Nephron (organoid): ENCODE measurements around the gene PLCB3.

Source experiments
- H3K27ac Mint-ChIP-seq, 3 experiments: 2 replicates each; pipeline ENCODE4 v1.8.0; 2020; ENCODE audit warnings: mixed read lengths in 3 of 3, mild to moderate bottlenecking in 2 of 3, moderate library complexity in 1 of 3
- H3K27me3 Mint-ChIP-seq: 2 replicates; pipeline ENCODE4 v1.8.0; 2021; ENCODE audit warnings: low read depth, mild to moderate bottlenecking, moderate library complexity, mixed read lengths
- H3K36me3 Mint-ChIP-seq: 2 replicates; pipeline ENCODE4 v1.8.0; 2020; ENCODE audit warnings: low read depth, mixed read lengths
- H3K4me1 Mint-ChIP-seq: 2 replicates; pipeline ENCODE4 v1.8.0; 2020; ENCODE audit warnings: mixed read lengths
- H3K4me3 Mint-ChIP-seq, 3 experiments: 2 replicates each; pipeline ENCODE4 v1.8.0; 2020; ENCODE audit warnings: mild to moderate bottlenecking in 3 of 3, mixed read lengths in 3 of 3, moderate library complexity in 2 of 3
- H3K9me3 Mint-ChIP-seq: 2 replicates; pipeline ENCODE4 v1.8.0; 2020; ENCODE audit warnings: mixed read lengths
- TF ChIP-seq, protein P1 (sequence below), 3 experiments: fragments of 200-600 bp; sonication (generic); IDR thresholded peaks; one replicate each; pipeline ENCODE4 v1.5.0; 2021; ENCODE audit warnings: antibody characterized with exemption in 3 of 3; ENCODE audit not compliant: unreplicated experiment in 3 of 3

The PLCB3 gene

DNA sequence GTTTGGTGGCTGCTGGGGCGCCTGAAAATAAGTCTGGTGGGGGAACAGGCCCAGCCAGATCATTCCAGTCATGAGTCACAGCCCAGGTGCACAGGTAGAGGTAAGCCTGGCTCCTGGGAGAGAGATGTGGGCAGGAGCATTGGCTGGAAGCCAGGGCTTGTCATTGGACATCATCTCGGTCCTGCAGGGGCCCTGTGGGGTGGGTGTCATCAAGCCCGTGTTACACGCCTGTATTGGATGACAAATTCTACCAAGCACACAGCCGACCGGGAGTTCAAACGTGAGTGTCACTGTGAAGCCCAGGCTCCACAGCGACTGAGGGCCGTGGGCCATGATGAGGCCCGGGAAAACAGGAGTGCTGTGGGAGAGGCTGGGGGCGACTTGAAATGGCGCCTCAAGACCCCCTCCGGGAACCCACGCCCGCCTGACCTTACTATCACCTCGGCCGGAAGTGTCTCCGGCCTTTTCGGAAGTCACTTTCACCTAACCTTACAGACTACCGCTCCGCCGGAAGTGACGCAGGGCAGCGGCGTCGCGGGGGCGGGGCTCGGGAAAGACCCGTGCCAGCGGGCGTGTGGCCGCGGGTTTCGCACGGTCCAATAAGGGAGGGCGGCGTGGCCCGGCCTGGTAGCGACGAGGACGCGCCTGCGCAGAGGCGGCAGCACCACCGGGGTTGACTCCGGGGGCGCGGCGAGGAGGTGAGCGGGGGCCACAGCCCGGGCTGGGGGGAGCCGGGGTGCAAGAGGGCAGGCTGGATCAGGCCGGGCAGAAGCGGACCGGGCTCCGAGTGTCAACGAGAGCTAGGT, 10.7 kb upstream of the PLCB3 start, which contains the start of gene FKBP2:
TSS of gene FKBP2 (plus strand) at position 661 of the 806 bp plus-strand sequence. CDS start 1,293 bp downstream, outside the sequence.
- Mint-ChIP-seq H3K27me3 (no peaks in the 10 kb centered on the region), H3K4me3 (peak within 1 kb of the TSS; percentile 90 to 95 (median 92)), H3K9me3 (no peaks in the 10 kb centered on the region), H3K36me3 (peaks cover 14% of the 10 kb centered on the region), H3K4me1 (peaks cover 40% of the 10 kb centered on the region), H3K27ac (peak within 1 kb of the TSS; percentile 98)
- TF ChIP-seq, protein P1, sequence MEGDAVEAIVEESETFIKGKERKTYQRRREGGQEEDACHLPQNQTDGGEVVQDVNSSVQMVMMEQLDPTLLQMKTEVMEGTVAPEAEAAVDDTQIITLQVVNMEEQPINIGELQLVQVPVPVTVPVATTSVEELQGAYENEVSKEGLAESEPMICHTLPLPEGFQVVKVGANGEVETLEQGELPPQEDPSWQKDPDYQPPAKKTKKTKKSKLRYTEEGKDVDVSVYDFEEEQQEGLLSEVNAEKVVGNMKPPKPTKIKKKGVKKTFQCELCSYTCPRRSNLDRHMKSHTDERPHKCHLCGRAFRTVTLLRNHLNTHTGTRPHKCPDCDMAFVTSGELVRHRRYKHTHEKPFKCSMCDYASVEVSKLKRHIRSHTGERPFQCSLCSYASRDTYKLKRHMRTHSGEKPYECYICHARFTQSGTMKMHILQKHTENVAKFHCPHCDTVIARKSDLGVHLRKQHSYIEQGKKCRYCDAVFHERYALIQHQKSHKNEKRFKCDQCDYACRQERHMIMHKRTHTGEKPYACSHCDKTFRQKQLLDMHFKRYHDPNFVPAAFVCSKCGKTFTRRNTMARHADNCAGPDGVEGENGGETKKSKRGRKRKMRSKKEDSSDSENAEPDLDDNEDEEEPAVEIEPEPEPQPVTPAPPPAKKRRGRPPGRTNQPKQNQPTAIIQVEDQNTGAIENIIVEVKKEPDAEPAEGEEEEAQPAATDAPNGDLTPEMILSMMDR (IDR thresholded peaks at IDR 0.05; ENCODE audit: unreplicated experiment in 3 of 3): no peak

DNA sequence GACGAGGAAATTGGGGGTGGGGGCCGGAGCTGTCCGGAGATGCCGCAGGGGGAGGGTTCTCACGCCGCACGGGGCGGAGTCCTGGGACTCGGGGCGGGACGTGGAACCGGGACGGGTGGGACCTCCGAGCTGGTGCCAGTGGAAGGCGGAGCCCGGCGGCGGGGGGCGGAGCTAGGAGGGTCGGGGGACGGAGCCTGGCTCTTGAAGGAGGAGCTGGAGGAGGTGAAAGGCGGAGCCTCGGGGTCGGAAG, 10.2 kb upstream of the PLCB3 start:
- no peaks in the 10 kb centered on the region for H3K9me3 Mint-ChIP-seq
- H3K36me3 Mint-ChIP-seq: peaks cover 14% of the 10 kb centered on the region
- TF ChIP-seq, protein P1 (IDR thresholded peaks at IDR 0.05; ENCODE audit: unreplicated experiment in 3 of 3): no peak
- H3K27me3 Mint-ChIP-seq: no peaks in the 10 kb centered on the region
- H3K27ac Mint-ChIP-seq: peak overlapping the region; percentile 98
- peaks cover 40% of the 10 kb centered on the region for H3K4me1 Mint-ChIP-seq
- H3K4me3 Mint-ChIP-seq: peak overlapping the region; percentile 90 to 95 (median 92)

DNA sequence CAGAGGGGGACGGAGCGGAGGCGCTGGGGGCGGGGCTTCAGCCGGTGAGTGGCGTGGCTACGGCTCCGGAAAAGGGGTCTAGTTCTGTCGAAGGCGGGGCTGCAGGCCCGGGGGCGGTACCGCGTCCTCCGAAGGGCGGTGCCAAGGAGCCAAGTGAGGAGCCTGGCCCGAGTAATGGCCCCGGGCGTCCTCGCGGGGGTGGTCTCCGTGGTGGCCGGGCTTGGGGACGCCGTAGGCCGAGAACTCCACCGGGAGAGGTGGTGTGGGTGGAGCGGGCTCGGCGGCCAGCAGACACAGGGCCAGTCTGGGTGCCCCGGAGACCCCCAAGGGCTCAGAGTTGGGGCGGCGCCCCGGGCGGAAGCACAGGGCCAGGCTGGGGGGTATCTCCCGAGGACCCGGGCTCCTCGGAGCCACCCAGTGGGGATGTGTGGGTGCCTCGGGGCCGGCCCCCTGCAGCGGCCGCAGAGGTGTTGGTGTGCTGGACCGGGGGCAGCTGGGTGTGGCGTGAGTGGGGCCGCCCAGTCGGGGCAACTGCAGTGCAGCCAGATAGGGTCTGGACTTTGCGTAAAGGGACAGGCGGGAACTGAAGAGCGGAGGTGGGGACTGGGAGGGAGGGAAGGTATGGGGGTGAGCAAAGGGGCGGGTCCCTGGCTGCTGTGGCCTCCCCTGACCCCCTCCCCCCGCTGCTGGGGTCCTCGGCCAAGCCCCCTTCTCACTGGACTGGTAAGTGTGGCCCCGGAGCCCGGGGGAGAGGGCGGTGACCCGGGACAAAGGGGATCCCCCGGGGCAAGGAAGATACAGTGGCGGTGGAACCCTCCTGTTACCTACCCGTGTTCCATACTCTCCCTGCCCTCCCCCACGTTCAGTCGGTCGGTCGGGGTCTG, 9.6 kb upstream of the PLCB3 start:
- TF ChIP-seq, protein P1 (IDR thresholded peaks at IDR 0.05; ENCODE audit: unreplicated experiment in 3 of 3): no peak
- H3K27ac Mint-ChIP-seq: peak overlapping the region; percentile 98
- peaks cover 14% of the 10 kb centered on the region for H3K36me3 Mint-ChIP-seq
- H3K9me3 Mint-ChIP-seq: no peaks in the 10 kb centered on the region
- H3K4me3 Mint-ChIP-seq: peak overlapping the region; percentile 90 to 95 (median 92)
- H3K27me3 Mint-ChIP-seq: no peaks in the 10 kb centered on the region
- H3K4me1 Mint-ChIP-seq: peaks cover 39% of the 10 kb centered on the region

DNA sequence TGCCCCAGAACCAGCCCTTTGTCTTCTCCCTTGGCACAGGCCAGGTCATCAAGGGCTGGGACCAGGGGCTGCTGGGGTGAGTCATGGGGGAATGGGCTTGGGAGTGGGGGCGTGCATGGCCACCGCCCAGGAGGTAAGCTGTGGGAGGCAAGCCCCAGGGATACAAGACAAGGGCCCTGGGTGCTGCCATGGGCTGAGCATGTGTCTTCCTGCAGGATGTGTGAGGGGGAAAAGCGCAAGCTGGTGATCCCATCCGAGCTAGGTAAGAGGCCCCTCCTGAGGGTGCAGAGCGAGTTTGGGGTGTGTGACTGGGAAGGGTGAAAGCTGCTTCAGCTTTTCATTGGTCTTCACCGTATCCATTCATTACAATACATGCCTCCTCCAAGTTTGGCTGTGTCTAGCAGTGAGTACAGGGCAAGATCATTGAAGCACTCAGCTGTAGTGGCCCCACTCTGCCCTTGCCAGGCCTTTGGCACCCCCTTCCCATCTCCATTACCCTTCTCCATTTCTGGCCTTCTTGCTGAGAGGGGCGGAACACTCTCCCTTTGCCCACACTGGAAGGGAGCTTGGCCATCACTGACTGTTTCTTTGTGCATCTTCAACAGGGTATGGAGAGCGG, 8.0 kb upstream of the PLCB3 start:
- no peaks in the 10 kb centered on the region for H3K9me3 Mint-ChIP-seq
- TF ChIP-seq, protein P1 (IDR thresholded peaks at IDR 0.05; ENCODE audit: unreplicated experiment in 3 of 3): no peak
- no peaks in the 10 kb centered on the region for H3K27me3 Mint-ChIP-seq
- peak overlapping the region; percentile 90 to 95 (median 92) for H3K4me3 Mint-ChIP-seq
- H3K4me1 Mint-ChIP-seq: peaks cover 34% of the 10 kb centered on the region
- peaks cover 9% of the 10 kb centered on the region for H3K36me3 Mint-ChIP-seq
- H3K27ac Mint-ChIP-seq: peak overlapping the region; percentile 46 to 67 (median 47)

DNA sequence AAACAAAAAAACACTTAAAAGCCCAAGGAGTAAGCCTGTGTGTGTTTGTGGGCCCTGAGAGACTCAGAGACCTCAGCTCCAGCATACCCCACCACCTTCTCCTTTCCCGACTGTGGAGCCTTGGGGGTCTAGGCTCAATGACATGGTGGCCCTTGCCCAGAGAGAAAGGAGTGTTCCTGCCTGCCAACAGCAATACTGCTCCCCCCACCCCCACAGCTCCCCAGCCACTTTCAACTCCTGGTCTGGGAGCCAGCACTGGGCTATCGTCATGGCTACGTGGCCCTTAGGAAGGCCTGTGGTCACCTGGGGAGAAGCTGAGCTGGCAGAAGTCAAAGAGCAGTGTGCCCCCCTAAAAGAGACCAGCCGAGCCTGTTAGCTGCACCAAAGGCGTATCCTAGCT, 7.2 kb upstream of the PLCB3 start:
- no peaks in the 10 kb centered on the region for H3K27me3 Mint-ChIP-seq
- no peaks in the 10 kb centered on the region for H3K9me3 Mint-ChIP-seq
- H3K4me1 Mint-ChIP-seq: peaks cover 29% of the 10 kb centered on the region

More for the DNA sequence above, 7.2 kb upstream of the PLCB3 start:
- TF ChIP-seq, protein P1 (IDR thresholded peaks at IDR 0.05; ENCODE audit: unreplicated experiment in 3 of 3): no peak
- Mint-ChIP-seq H3K4me3 (peak overlapping the region; percentile 90 to 95 (median 92)), H3K27ac (peak overlapping the region in 2 of 3 experiments; percentile 46 to 47), H3K36me3 (peaks cover 6% of the 10 kb centered on the region)
